H1 (cell line): ENCODE results near the gene TMEM154. TPM values are rescaled to one million over a fixed set of nuclear protein-coding genes. Genes with fewer than 3 reads are reported as not detected.

ENCODE experiments used
- CTCF ChIA-PET: fragments of 300-600 bp; sonication (Branson Sonifier 250); formaldehyde crosslinking; loops from one replicate; lab custom pipeline; 2021; ENCODE audit not compliant: partially characterized antibody; lab: Charles Lee
- POLR2A ChIA-PET: fragments of 300-600 bp; sonication (Branson Sonifier 250); formaldehyde crosslinking; loops from one replicate; lab custom pipeline; 2021; ENCODE audit warnings: inconsistent platforms; ENCODE audit not compliant: partially characterized antibody; lab: Charles Lee
- DNase-seq, 2 experiments: peaks; one replicate each; pipeline versions ENCODE4 v3.0.0 to v3.0.0-alpha.2; 2010 to 2022; ENCODE audit warnings: low spot score in 2 of 2, low read depth in 1 of 2, mixed read lengths in 1 of 2
- FAIRE-seq: peaks from 2 replicates; lab custom pipeline; 2011; peaks lifted over from hg19 to GRCh38; lab: Jason Lieb, UNC
- H2AFZ ChIP-seq: 2 replicates; pipeline ENCODE4 v1.8.1; 2012; ENCODE audit warnings: low read length, inconsistent platforms
- H2AK5ac ChIP-seq: 2 replicates; pipeline ENCODE4 v1.6.1; 2013; ENCODE audit warnings: low read depth, low read length
- H2BK120ac ChIP-seq: replicated peaks from 2 replicates; pipeline ENCODE3; 2013; ENCODE audit warnings: low read depth, low read length, inconsistent platforms
- H2BK12ac ChIP-seq: 2 replicates; pipeline ENCODE4 v1.6.1; 2013; ENCODE audit warnings: low read depth, low read length
- H2BK15ac ChIP-seq: 2 replicates; pipeline ENCODE4 v1.6.1; 2013; ENCODE audit warnings: low read length
- H2BK20ac ChIP-seq: 2 replicates; pipeline ENCODE4 v1.6.1; 2013; ENCODE audit warnings: low read length
- H2BK5ac ChIP-seq: 2 replicates; pipeline ENCODE4 v1.6.1; 2013; ENCODE audit warnings: low read depth, low read length
- H3K14ac ChIP-seq: 2 replicates; pipeline ENCODE4 v1.6.1; 2013; ENCODE audit warnings: inconsistent platforms; ENCODE audit not compliant: insufficient read length
- H3K18ac ChIP-seq: 2 replicates; pipeline ENCODE4 v1.6.1; 2013; ENCODE audit warnings: low read length; ENCODE audit errors: extremely low read depth
- H3K23ac ChIP-seq: 2 replicates; pipeline ENCODE4 v1.6.1; 2013; ENCODE audit warnings: inconsistent platforms; ENCODE audit not compliant: insufficient read length
- H3K23me2 ChIP-seq: 2 replicates; pipeline ENCODE4 v1.6.1; 2013; ENCODE audit warnings: low read depth, low read length
- H3K27ac ChIP-seq: 2 replicates; pipeline ENCODE4 v1.6.1; 2011; ENCODE audit warnings: low read depth, low read length, inconsistent platforms
- H3K27me3 ChIP-seq, 4 experiments: replicated peaks in 1 of 4; 1 replicate in 1 of 4; 2 replicates in 3 of 4; pipeline versions ENCODE4 v1.6.1 to v1.8.1; 2011 to 2013; ENCODE audit warnings: low read length in 3 of 4, mild to moderate bottlenecking in 3 of 4, inconsistent platforms in 2 of 4, mixed read lengths in 2 of 4, moderate library complexity in 1 of 4; ENCODE audit not compliant: control insufficient read depth in 3 of 4, insufficient read depth in 3 of 4; ENCODE audit errors: extremely low read depth in 1 of 4
- H3K36me3 ChIP-seq, 4 experiments: 2 replicates each; pipeline versions ENCODE4 v1.6.1 to v1.8.1; 2011 to 2013; ENCODE audit warnings: mild to moderate bottlenecking in 4 of 4, low read length in 3 of 4, moderate library complexity in 2 of 4, control low read depth in 1 of 4, inconsistent platforms in 1 of 4; ENCODE audit not compliant: insufficient read depth in 4 of 4, control insufficient read depth in 2 of 4
- H3K4ac ChIP-seq: replicated peaks from 2 replicates; pipeline ENCODE3; 2013; ENCODE audit warnings: low read length, low read depth, mixed read lengths, inconsistent platforms; ENCODE audit not compliant: insufficient read length
- H3K4me1 ChIP-seq, 4 experiments: replicated peaks in 1 of 4; 1 replicate in 1 of 4; 2 replicates in 3 of 4; pipeline versions ENCODE4 v1.6.1 to v1.8.1; 2011 to 2013; ENCODE audit warnings: low read length in 3 of 4, inconsistent platforms in 2 of 4, mixed read lengths in 1 of 4; ENCODE audit not compliant: insufficient read depth in 4 of 4, control insufficient read depth in 3 of 4
- H3K4me2 ChIP-seq, 2 experiments: 2 replicates each; pipeline versions ENCODE4 v1.6.1 to v1.8.1; 2011 to 2013; ENCODE audit warnings: low read depth in 2 of 2, low read length in 2 of 2, control low read depth in 1 of 2, inconsistent platforms in 1 of 2, mild to moderate bottlenecking in 1 of 2; ENCODE audit not compliant: insufficient read depth in 1 of 2
- H3K4me3 ChIP-seq, 4 experiments: fragments of 200-600, 300-600 bp in 1 of 4; sonication (generic), shearing (Covaris generic), sonication (Bioruptor Twin) in 1 of 4; 2 replicates each; pipeline versions ENCODE4 v1.5.1 to v1.8.1; 2011 to 2016; ENCODE audit warnings: low read length in 4 of 4, low read depth in 3 of 4, control low read depth in 2 of 4, inconsistent platforms in 2 of 4, mild to moderate bottlenecking in 2 of 4, mixed read lengths in 1 of 4, moderate library complexity in 1 of 4; ENCODE audit not compliant: insufficient read depth in 2 of 4; ENCODE audit errors: extremely low read depth in 1 of 4
- H3K56ac ChIP-seq: replicated peaks from 2 replicates; pipeline ENCODE3; 2013; ENCODE audit warnings: low read depth, mild to moderate bottlenecking, mixed read lengths, low read length, inconsistent platforms; ENCODE audit not compliant: insufficient read length
- H3K79me1 ChIP-seq: 2 replicates; pipeline ENCODE4 v1.6.1; 2013; ENCODE audit warnings: low read depth, low read length, control low read depth
- H3K79me2 ChIP-seq, 2 experiments: 2 replicates each; pipeline versions ENCODE4 v1.6.1 to v1.8.1; 2012 to 2013; ENCODE audit warnings: low read length in 2 of 2, mild to moderate bottlenecking in 2 of 2, inconsistent platforms in 1 of 2; ENCODE audit not compliant: insufficient read depth in 2 of 2, control insufficient read depth in 1 of 2
- H3K9ac ChIP-seq, 4 experiments: replicated peaks in 1 of 4; 1 replicate in 1 of 4; 2 replicates in 3 of 4; pipeline versions ENCODE4 v1.6.1 to v1.8.1; 2011 to 2013; ENCODE audit warnings: low read depth in 3 of 4, low read length in 3 of 4, control low read depth in 2 of 4, mild to moderate bottlenecking in 2 of 4, moderate library complexity in 2 of 4, inconsistent platforms in 1 of 4; ENCODE audit errors: extremely low read depth in 1 of 4
- H3K9me3 ChIP-seq, 2 experiments: 2 replicates each; pipeline versions ENCODE4 v1.6.1 to v1.8.1; 2012 to 2013; ENCODE audit warnings: mild to moderate bottlenecking in 2 of 2, moderate library complexity in 2 of 2, control low read depth in 1 of 2, inconsistent platforms in 1 of 2, low read depth in 1 of 2, low read length in 1 of 2, mixed read lengths in 1 of 2; ENCODE audit not compliant: insufficient read depth in 2 of 2
- H4K20me1 ChIP-seq, 2 experiments: replicated peaks in 1 of 2; 2 replicates each; pipeline versions ENCODE3 to v1.8.1; 2011 to 2013; ENCODE audit warnings: inconsistent platforms in 2 of 2, low read length in 2 of 2, mild to moderate bottlenecking in 1 of 2; ENCODE audit not compliant: insufficient read depth in 2 of 2, control insufficient read depth in 1 of 2
- H4K5ac ChIP-seq: 2 replicates; pipeline ENCODE4 v1.6.1; 2013; ENCODE audit warnings: low read length, low read depth, mixed read lengths, inconsistent platforms; ENCODE audit not compliant: insufficient read length
- H4K8ac ChIP-seq: 2 replicates; pipeline ENCODE4 v1.8.0; 2013; ENCODE audit warnings: mild to moderate bottlenecking, moderate library complexity, low read length, inconsistent platforms; ENCODE audit not compliant: insufficient read depth; ENCODE audit errors: extremely low read depth
- H4K91ac ChIP-seq: replicated peaks from 2 replicates; pipeline ENCODE3; 2013; ENCODE audit warnings: low read length, mixed read lengths, inconsistent platforms; ENCODE audit not compliant: insufficient read length
- CBX5 ChIP-seq: fragments of 300-800, 300-1000 bp; sonication (generic); IDR thresholded peaks from 2 replicates; pipeline ENCODE4 v1.7.1; 2016; ENCODE audit warnings: antibody characterized with exemption, low read length, low read depth
- EP300 ChIP-seq, 2 experiments: IDR thresholded peaks; 1 replicate in 1 of 2; 2 replicates in 1 of 2; pipeline ENCODE4 v1.6.1; 2011 to 2012; ENCODE audit warnings: low read depth in 2 of 2, low read length in 2 of 2, mild to moderate bottlenecking in 2 of 2, borderline replicate concordance in 1 of 2, inconsistent platforms in 1 of 2, moderate library complexity in 1 of 2
- POU5F1 ChIP-seq: IDR thresholded peaks from 2 replicates; pipeline ENCODE4 v1.6.1; 2011; ENCODE audit warnings: low read depth, mild to moderate bottlenecking, low read length, moderate library complexity
- WGBS, 2 experiments: shearing (Covaris generic) in 1 of 2; methylation state at CpG; one replicate each; pipeline versions ENCODE4 v1.1.6 to v1.1.7; 2013 to 2015; ENCODE audit warnings: low lambda C conversion rate in 2 of 2, mixed read lengths in 2 of 2, inconsistent platforms in 1 of 2, low coverage in 1 of 2, missing lambda C conversion rate in 1 of 2; ENCODE audit not compliant: insufficient replicate concordance in 2 of 2, insufficient coverage in 1 of 2, insufficient read length in 1 of 2; ENCODE audit errors: extremely low coverage in 1 of 2, missing lambda C conversion rate in 1 of 2; 5-methylcytosine and 5-hydroxymethylcytosine counted together
- polyA plus RNA-seq, 7 experiments: library from polyadenylated mRNA; depleted of rRNA in 3 of 7; stranded (reverse) in 5 of 7; unstranded in 2 of 7; fragments of >200 nt in 5 of 7; fragments of 200-250 nt in 2 of 7; gene quantifications; 1 replicate in 5 of 7; 2 replicates in 1 of 7; 4 replicates in 1 of 7; pipeline versions ENCODE4 v1.2.1 to v1.2.3, GENCODE V29; 2011 to 2013; ENCODE audit warnings: missing spikeins in 2 of 7, mixed read lengths in 2 of 7
- total RNA-seq: library from RNA; stranded (reverse); fragmentation: NEBNext Ultra II Directional; extraction: Animal tissue kit (Norgen Biotek cat#: 25700); gene quantifications from 2 replicates; pipeline ENCODE4 v1.2.1, GENCODE V29; 2021
- TF ChIP-seq, protein P1 (sequence below): IDR thresholded peaks from 2 replicates; pipeline ENCODE4 v1.6.1; 2011; ENCODE audit warnings: low read depth, mild to moderate bottlenecking, low read length; ENCODE audit not compliant: insufficient read depth

The TMEM154 gene
- total and polyA plus RNA-seq, 2 of the 8 experiments (the other 6 are each of a cell fraction or from before 2014, with no cell fraction given): 0.33 to 1.2 TPM

DNA sequence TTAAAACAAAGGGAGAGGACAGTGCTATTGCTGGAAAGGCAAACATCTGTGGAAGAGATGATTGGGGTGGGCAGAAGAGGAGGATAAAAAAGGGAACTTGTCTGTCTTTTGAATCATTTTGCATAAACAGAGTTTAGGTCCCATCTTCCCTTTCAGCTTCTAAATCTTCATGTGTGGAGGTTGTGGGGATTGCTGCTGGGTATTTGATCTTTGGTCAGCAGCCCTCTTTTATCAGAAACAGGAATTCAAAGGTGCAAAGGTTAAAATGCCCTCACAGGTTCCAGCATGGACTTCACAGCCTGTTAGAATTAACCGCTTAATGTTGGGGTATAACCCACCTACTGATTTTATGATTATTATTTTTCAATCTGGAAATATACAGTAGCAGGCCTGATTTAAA lies 39.5 kb upstream of the TMEM154 start:
- FAIRE-seq (no peak), DNase-seq (no peak)
- Histone ChIP-seq H3K4me3 (no peak overlapping the region), H3K27me3 (no peaks in the 10 kb centered on the region), H3K56ac (no peak overlapping the region), H3K18ac (no peak overlapping the region), H3K4me2 (no peak overlapping the region), H3K4me1 (peaks cover 0 to 14% (median 2%) of the 10 kb centered on the region in 4 experiments; a peak in 2 of 7 replicates), H2BK12ac (no peak overlapping the region), H2AK5ac (no peak overlapping the region), H3K14ac (no peak overlapping the region), H3K79me2 (no peaks in the 10 kb centered on the region), H3K36me3 (no peaks in the 10 kb centered on the region), H3K27ac (no peak overlapping the region), H3K79me1 (no peaks in the 10 kb centered on the region), H2BK20ac (no peak overlapping the region), H4K91ac (no peak overlapping the region), H2BK15ac (no peak overlapping the region), H2AFZ (no peak overlapping the region), H3K4ac (no peak overlapping the region), H2BK120ac (no peak overlapping the region), H4K5ac (no peak overlapping the region), H3K23ac (no peak overlapping the region), H4K8ac (no peak overlapping the region), H3K23me2 (no peaks in the 10 kb centered on the region), H3K9ac (no peak overlapping the region), H2BK5ac (no peak overlapping the region), H4K20me1 (no peaks in the 10 kb centered on the region), H3K9me3 (peaks cover 0 to 5% of the 10 kb centered on the region in 2 experiments; a peak in 2 of 4 replicates)
- WGBS, 2 experiments: 92% methylated on average over 1 of the region's 1 CpG; no CpG with 5 or more reads in 1 of the 2 experiments
- TF ChIP-seq CBX5 (no peak), POU5F1 (no peak), EP300 (IDR thresholded peaks at IDR 0.05; ENCODE audit: borderline replicate concordance in 1 of 2, low read depth in 2 of 2, low read length in 2 of 2) (no peak)
- TF ChIP-seq, protein P1, sequence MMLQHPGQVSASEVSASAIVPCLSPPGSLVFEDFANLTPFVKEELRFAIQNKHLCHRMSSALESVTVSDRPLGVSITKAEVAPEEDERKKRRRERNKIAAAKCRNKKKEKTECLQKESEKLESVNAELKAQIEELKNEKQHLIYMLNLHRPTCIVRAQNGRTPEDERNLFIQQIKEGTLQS: no peak
- ChIA-PET POLR2A (interaction anchor here (0.9 to 1.1 kb wide), 2 partner anchors 10 to 13 kb away, joined by 3 read pairs; no protein-coding TSS in a partner anchor), CTCF (interaction anchor here (1.1 to 3.1 kb wide), 6 partner anchors 13 to 225 kb away, joined by 3 to 11 read pairs (median 4); no protein-coding TSS in a partner anchor)
